HG03280 (cell line): ENCODE data around the gene FYN.

Source experiments
- ATAC-seq: cut with Tn5 transposase; IDR thresholded peaks from one replicate; pipeline ENCODE4 v1.9.1; 2021; ENCODE audit warnings: mild to moderate bottlenecking, moderate library complexity; ENCODE audit not compliant: unreplicated experiment

FYN gene

GRCh38 chr6:111667931-111668330 lies 205.3 kb downstream of the FYN start:
- ATAC-seq: no peak

GRCh38 chr6:111666847-111667246 lies 206.4 kb downstream of the FYN start:
- ATAC-seq: no peak

- no peak for ATAC-seq
These were observed 208.7 kb downstream of the FYN start for GRCh38 chr6:111664565-111665030.

GRCh38 chr6:111663692-111664564 lies 209.3 kb downstream of the FYN start:
- no peak for ATAC-seq

GRCh38 chr6:111662794-111663593 lies 210.3 kb downstream of the FYN start:
- ATAC-seq: no peak

GRCh38 chr6:111662072-111662793 lies 211.0 kb downstream of the FYN start:
- no peak for ATAC-seq

GRCh38 chr6:111661541-111662061 lies 211.7 kb downstream of the FYN start:
- ATAC-seq: no peak

- no peak for ATAC-seq
These were observed 212.7 kb downstream of the FYN start for GRCh38 chr6:111660531-111660930.

- no peak for ATAC-seq
These were observed 214.6 kb downstream of the FYN start for GRCh38 chr6:111658462-111659154.

- ATAC-seq: no peak
These were observed 216.1 kb downstream of the FYN start for GRCh38 chr6:111657146-111657545.

GRCh38 chr6:111653979-111654378 lies 219.3 kb downstream of the FYN start:
- ATAC-seq: no peak

GRCh38 chr6:111653434-111653833 lies 219.8 kb downstream of the FYN start:
- no peak for ATAC-seq

- no peak for ATAC-seq
These were observed 221.1 kb downstream of the FYN start for GRCh38 chr6:111652156-111652555.

- ATAC-seq: no peak
These were observed 221.8 kb downstream of the FYN start for GRCh38 chr6:111651185-111652034.

GRCh38 chr6:111650049-111650448 lies 223.2 kb downstream of the FYN start:
- no peak for ATAC-seq

GRCh38 chr6:111648100-111648499 lies 225.2 kb downstream of the FYN start:
- no peak for ATAC-seq

GRCh38 chr6:111646942-111647341 lies 226.3 kb downstream of the FYN start:
- no peak for ATAC-seq

- no peak for ATAC-seq
These were observed 227.2 kb downstream of the FYN start for GRCh38 chr6:111646034-111646433.

- ATAC-seq: no peak
These were observed 228.3 kb downstream of the FYN start for GRCh38 chr6:111644893-111645430.
